Ovary (tissue), 3 donors: ENCODE results near the gene ZNF138.

ENCODE experiments used
- EP300 ChIP-seq: sonication (generic); formaldehyde crosslinking; IDR thresholded peaks from one replicate; pipeline ENCODE4 v1.6.1; 2017; ENCODE audit warnings: antibody characterized with exemption
- POLR2A ChIP-seq: fragments of 450-650 bp; IDR thresholded peaks from one replicate; pipeline ENCODE4 v1.6.1; 2017; ENCODE audit warnings: antibody characterized with exemption, mild to moderate bottlenecking, moderate library complexity
- TF ChIP-seq, protein P1 (sequence below), 3 donors: fragments of 450-650 bp in 2 of 3; fragments of 200-600 bp in 1 of 3; IDR thresholded peaks; one replicate each; pipeline versions ENCODE4 v1.5.1 to v1.8.0; 2016 to 2022; ENCODE audit warnings: antibody characterized with exemption in 3 of 3, mild to moderate bottlenecking in 1 of 3
- donor health status: DM: no; HTN: no; CAD: no.

DNA sequence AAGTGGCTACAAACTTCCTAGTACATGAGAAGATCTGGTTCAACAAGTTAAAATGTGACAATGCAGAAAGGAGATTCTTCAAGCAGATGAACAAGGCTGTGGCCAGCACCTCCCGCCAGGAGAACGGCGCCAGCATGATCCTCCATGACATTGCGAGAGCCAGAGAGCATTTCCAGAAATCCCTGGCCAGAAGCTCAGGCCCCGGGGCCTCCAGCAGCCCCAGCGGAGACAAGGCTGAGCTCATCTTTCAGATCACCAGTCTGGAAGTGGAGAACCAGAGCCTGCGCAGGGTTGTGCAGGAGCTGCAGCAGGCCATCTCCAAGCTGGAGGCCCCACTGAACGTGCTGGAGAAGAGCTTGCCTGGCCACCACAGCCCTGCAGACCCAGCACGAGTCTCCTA lies 68.8 kb downstream of the ZNF138 start:
- TF ChIP-seq, protein P1, sequence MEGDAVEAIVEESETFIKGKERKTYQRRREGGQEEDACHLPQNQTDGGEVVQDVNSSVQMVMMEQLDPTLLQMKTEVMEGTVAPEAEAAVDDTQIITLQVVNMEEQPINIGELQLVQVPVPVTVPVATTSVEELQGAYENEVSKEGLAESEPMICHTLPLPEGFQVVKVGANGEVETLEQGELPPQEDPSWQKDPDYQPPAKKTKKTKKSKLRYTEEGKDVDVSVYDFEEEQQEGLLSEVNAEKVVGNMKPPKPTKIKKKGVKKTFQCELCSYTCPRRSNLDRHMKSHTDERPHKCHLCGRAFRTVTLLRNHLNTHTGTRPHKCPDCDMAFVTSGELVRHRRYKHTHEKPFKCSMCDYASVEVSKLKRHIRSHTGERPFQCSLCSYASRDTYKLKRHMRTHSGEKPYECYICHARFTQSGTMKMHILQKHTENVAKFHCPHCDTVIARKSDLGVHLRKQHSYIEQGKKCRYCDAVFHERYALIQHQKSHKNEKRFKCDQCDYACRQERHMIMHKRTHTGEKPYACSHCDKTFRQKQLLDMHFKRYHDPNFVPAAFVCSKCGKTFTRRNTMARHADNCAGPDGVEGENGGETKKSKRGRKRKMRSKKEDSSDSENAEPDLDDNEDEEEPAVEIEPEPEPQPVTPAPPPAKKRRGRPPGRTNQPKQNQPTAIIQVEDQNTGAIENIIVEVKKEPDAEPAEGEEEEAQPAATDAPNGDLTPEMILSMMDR (IDR thresholded peaks at IDR 0.05) = no peak
- TF ChIP-seq EP300 (no peak), POLR2A (no peak)
